ENCODE measurements around the gene ANKRD44.

Gene ANKRD44

DNA sequence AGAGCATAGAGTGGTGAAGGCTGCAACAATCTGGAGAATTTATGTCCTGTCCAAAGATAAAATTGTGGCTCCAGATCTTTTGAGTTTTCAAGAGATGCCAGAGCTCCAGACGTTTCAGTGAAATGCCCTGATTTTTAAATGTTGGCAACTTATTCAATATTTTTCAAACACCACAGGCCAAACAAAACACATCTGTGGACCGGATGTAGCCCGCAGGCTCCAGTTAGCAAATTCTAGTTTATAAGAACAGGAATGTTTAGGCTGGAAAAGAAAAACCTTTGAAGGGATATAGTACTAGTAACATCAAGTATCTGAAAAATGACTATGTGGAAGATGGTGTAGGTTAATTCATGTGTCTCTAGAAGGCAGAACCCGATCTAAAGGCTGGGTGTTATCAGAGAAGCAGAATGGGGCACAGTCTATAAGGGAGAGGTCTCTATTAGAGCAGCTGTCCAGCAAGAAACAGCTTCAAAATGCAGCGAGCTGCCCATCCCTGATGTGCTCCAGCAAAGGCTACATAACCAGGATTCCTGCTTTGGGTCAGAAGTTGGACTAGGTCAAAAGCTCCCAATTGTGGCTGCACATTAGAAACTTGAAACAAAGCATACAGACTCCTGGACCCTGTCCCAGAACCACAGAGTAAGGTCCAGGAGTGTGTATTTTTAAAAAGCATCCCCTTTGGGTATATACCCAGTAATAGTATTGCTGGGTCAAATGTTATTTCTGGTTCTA lies 105.9 kb downstream of the ANKRD44 start:
- DNase-seq, result no peak

DNA sequence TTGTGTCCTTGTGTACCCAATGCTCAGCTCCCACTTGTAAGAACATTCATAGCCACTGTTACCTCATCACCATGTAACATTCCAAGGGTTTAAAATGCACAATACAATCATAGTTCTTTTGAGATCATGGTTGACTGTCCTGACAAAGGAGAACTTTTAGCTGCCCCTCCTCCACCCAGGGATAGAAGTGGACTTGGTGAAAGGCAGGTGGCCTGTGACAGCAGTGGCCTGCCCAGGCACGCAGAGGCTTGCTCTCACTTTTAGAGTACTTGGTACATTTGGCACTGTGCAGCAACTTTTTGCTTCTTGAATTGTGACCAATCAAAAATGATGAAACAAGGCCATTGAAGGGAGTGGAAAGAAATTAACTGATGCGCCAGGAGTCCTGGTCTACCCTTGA lies 108.7 kb downstream of the ANKRD44 start:
- no peak for DNase-seq

DNA sequence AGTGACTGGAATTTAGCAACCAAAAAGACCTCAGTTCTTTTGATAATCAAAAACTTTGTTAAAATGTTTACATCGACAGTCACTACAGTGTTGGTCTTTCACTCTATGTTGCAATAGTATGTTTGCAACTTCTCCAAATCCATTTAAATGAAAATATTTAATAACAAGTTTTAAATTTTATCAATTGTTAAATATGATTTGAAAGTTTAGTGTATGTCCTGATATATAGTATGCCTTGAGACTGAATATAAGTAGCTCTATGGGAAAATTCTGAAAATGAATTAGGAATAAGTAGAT lies 109.9 kb downstream of the ANKRD44 start:
- no peak for DNase-seq

DNA sequence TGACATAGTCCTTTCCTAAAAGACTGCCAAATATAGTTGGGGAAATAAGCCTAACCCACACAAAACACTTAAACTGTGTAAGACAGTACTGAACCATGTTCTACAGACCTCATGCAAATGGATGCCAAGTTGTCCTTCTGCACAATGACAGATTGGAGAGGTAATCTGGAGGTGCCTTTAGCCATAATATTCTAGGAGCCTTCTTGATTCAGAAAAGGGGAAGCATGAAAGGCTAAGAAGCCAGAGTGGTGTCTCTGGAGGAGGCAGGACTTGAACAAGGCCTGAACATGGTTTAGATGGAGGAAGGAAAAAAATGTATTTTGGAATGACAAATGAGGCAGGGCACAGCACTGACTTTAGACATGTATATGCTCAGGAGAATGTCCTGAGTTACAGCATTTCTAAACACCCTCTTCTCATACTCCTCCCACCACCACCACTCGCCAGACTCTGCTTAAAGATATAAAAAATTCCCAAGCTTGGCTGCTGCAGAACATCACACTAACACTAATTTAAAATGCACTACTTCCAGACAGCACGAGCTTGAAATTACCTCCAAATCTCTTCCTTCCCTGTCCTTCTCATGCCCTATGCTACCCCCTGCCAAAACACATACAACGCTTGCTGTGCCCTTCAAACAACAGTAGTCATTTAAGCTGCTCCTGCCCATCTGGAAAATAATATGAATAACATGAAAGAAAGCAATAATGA lies 110.4 kb downstream of the ANKRD44 start:
- DNase-seq, result no peak

DNA sequence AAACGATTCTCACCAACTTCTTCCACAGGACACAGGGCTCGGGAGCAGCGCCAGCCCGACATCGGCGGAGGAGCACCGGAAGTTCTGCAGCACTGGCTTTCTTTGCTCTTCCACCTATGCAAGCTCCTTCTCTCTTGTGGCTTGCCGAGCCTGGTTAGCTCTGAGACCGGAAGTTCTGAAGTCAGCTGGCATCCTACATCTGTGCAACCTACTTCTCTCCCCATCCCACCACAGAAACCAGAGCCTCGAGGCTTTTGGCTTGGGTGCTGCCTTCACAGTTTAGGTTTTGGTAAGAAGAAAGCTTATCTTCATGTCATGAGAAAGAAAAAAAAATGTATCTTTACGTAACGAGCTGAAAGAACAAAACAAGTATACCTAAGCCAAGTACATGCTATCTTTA lies 111.7 kb downstream of the ANKRD44 start:
- DNase-seq, result peak; percentile 96

DNA sequence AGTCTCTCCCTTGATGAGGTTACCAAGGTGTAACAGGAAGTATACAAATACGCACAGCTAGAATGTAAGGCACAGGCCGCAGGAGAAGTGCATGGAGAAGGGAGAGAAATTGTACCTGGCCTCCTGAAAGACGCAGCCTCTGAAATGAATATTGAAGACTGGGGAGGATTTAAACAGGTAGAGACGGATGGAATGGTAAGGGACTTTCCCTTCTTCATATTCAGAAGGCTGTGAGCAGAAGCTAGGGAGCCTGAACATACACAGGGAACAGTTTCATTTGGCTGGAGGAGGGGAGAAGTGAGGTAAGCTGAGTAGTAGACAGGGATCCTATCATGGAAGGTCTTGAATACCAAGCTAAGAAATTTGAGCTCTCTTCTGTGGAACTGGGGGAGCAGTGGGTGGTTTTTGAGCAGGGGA lies 112.7 kb downstream of the ANKRD44 start:
- peak; percentile 51 for DNase-seq

DNA sequence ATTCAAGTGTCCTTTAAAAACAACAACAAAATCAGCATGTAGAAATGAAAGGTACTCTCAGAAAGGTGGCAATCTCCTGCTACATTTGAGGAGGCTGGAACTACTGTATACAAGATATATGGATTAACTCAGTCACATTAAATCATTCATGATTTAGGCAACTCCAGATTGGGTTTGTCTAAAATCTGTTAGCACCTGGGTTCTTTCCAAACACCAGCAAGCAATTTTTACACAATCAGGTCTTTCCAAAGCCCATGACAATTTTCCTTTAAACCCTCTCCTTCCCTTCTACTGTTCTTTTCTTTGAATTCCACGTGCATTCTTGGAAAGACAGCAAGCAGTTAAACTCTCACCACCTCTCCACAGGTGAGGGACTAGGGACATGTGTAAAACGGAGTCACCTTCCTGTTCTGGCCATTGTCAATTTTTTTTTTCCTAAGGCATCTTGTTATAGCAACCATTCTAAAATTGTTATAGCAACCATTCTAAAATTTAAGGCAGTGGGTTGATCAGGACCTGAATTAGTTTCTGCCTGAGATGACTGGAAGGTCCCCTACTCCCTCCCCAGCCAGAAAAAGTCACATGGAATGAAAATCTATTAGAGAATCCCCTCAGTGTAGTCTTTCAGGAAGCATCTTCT lies 113.9 kb downstream of the ANKRD44 start:
- DNase-seq, result peak; percentile 60

DNA sequence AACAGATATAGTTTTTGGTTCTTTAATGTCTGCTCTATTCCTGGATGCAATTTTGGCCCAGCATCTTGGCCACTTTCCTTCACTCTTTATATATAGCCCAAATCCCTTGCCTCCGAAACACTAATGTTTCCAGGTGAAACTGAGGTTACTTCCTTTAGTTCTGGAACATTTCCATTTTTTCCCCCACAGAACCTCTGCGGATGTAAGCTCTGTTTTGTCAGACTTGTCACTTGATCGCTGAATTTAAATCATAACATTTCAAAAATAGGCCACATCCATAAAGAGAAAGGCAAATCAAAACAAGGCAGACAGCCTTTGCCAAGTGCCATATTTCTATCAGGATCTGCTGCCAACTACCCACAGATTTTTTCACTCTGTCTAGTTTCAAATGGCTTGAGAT lies 115.1 kb downstream of the ANKRD44 start:
- DNase-seq, result peak; percentile 19

DNA sequence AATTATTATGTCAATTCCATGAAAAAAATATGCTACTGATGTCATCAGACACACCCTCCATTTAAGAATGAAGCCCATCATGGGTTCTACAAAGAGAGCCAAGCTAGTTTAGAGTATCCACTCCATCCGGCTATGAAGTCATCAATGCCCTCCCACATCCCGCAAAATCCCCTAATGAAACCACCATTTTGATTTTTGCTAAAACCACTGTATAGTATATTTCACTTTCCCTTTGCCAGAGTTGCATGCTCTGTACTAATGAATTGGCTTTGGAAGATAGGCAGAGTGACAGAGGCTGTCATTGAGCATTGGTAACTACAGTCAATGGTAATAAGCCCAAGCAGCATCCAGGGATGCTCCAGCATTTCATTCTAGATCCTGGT lies 118.6 kb downstream of the ANKRD44 start:
- DNase-seq, result peak; percentile 90

DNA sequence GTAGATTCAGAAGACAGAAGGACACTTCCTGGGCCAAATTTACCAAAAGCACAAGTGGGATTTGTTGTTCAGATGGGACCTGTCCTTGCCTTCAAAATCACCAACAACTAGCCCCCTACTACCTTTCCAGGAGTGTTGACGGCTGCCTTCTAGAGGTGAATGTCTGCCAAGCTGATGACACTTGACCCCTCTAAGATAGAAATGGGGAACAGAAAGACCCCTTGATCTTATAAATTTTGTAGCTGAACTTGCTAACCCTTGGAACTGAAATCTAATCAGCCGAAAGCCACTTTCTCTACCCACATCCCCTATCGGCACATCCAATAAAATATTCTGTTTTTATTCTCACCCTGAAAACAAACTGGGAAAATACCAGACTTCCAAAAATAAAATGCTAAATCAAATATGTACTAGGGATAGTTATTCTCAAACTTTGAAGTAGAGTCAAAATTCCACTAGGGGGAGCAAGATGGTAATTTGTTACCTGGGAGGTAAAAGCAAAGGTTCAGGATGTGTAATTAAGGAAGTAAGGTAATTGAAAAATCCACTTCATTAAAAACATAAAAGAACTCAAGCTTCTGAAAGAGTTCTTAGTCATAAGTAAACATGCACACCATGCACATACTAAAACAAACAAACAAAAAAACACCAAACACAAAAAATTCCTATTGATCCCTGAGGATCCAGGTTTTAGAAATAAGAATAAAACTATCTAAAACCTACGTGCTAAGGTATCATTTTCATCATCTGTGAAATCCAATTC lies 119.2 kb downstream of the ANKRD44 start:
- DNase-seq, result peak; percentile 84

DNA sequence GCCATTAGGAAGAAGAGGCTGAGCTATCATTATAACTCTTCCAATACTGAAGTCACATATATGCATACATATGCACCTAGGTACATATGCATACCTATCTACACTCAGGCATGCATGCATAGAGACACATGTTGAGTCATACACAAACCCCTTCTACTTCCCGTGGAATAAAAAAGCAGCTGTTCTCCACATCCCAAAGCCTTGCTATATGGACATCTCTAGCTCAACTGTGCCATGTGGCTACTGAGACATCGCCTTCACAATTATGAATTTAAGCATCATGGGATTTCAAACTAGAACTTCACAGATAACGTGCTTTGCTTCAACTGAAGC lies 120.5 kb downstream of the ANKRD44 start:
- no peak for DNase-seq

DNA sequence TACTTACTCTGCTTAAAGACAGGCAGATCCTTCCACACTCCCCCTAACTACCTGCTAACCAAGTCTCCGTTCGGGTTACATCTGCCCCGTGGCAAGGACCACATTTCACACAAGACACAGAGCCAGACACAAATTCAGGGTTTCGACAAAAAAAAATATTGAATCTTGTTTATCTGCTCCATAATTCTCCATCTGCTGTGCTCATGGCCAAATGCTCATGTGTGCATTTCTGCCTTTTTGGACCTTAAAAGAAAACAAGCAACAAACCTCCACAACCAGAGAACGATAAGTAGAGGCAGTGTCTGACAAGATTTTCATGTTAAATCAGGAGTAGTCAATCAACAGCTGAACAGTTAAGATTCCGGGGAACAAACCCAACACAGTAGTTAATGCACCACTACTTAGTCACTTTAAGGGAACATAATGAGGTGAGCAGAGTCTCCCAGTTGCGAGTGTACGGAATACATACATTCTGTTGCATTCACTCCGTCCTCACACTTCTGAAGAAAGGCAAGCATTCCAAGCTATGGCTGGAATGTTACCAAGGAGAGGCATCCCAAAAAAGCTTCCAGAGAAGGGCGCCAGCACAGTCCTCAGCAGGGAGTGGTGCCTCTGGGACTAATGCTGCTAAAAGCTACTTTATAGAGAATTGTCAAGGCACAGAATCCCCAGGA lies 121.0 kb downstream of the ANKRD44 start:
- DNase-seq, result no peak

DNA sequence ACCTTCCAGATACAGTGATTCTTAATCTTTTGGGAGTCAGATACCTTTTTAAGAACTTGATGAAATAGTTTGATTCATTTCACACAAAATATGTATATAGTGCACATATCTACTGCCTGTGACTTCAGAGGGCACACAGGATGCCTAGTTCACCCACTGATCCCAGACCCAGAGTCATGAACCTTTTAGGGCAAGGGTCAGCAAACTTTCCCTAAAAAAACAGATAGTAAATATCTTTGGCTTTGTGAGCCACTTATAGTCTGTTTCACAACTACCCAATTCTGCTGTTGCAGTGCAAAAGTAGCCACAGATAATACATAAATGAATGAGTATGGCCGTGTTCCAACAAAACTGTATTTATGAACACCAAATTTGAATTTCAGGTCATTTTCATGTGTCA lies 124.9 kb downstream of the ANKRD44 start:
- no peak for DNase-seq

DNA sequence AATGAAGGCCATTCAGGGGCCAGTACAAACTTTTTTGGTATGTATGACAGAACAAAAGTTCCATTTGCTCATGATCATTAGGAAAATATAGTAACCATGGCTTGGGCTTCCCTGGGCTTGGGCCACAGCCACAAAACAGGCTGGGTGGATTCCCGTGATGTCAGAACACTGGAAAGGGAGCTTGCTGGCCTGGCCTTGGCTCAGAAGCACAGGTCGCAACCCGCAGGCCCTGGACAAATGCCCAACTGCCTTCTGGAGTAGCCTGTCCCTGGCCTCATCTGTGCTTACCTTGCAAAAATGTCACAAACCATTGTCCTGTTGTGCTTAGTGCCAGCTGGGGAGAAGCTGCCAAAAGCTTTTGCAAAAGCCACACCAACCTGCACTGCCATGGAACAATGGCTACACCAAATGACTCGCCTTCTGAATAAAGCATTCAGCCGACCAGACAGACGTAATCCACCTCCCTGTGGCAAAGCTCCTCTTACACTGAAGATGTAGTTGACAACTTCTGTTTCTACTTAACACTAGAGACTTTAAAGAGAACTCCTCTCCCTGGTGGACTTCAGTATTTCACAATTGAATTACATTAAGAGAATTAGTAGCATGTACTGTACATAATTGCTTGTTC lies 125.5 kb downstream of the ANKRD44 start:
- no peak for DNase-seq

DNA sequence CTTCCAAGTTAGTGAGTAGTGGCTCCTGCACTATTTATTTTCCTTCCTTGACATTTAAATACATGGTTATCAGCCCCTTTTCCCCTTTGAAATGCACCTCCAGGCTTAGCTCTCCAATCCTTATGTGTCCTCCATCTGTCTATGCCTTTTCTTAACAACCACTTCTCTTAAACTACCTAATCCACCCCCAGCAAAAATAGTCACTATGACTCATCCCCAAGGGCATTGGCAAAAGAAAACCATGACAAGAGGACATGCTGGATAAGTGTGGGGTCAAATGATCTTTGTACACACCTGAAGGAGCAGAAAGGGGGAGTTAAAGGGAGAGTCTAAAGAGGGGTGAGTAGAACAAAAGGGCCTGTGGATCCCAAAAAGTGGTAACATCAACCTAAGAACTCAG lies 127.2 kb downstream of the ANKRD44 start:
- no peak for DNase-seq

DNA sequence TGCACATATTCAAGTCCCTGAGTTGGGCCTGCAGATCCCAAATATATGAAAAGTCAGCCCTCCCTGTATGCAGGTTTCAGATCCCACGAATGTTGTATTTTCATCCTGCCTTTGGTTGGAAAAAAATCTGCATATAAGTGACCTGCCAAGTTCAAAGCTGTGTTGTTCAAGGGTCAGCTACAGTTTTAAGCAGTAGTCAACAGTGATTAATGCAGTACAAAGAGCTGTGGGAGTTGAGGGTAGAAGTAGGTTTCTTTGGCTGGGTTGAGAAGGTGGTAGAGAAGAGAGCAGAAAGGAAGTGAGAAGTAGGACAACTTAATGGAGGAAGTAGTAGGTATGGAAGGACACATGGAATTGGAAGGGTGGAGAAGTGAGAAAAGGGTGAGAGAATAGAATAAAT lies 127.9 kb downstream of the ANKRD44 start:
- DNase-seq, result no peak

DNA sequence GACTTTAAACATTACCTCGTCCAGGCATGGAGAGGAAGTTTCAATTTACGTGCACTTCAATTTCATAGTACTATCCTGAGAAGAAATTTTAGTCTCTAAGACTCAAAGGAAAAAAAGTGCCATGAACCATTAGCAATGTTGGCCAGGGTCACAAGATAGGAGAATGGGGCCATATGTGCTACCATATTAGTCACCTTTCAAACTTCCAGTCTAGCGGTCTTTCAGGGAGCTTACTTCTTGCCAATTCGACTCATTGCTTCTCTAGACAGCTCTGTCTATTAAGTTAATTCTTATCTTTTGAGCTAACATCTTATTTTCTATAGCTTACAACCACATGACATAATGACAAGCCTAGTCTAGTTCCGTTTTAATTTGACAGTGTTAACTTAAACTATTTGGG lies 129.1 kb downstream of the ANKRD44 start:
- no peak for DNase-seq

DNA sequence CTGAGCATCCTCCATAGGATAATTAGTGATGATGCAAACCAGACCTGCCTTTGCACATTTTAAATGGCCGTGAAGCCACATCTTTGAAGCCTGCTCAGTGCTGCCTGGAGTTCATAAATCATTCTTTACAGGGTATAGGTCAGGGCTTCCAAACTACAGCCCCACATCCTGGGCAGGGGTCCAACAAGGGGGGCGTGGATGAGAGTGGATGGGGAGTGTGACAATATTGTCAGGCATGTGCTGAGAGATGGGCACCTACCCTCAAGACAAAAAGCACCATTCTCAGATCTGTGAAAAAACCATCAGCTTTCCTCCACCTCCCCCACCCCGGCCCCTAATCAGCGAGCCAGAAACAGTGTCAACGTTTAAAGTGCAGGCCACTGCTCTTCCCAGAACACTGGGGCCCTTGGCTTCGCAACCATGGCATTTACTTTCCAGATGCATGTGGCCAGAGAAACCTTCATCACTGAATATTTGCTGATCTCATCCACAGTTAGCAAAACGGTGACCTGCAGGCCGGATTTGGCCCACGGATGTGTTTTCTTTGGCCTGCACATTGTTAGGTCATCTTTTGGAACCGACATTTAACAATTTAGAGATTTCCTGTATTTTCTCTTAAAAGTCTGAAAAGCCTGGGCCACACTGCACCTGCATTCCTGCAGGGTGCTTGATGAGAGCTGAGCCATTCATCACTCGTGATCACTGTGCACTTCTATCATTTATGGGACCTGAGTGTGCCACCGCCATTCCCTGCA lies 130.7 kb downstream of the ANKRD44 start:
- no peak for DNase-seq

DNA sequence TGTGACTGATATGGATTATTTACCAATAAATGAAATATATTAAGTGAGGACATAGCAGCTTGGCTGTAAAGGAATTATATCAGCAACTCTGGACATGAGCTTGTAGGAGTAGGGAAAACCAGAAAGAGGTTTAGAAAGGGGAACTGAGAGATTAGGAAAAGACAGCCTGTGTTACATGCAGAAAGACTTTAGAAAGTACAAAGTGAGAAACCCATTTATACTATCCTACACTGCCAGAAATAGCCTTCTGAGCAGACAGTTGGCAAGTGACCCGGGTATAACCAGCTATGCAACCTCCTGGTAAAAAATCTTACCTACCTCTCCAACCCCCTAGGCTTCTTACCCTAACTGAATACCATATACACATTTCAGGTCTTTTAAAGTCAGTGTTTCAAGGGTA lies 134.1 kb downstream of the ANKRD44 start:
- no peak for DNase-seq

DNA sequence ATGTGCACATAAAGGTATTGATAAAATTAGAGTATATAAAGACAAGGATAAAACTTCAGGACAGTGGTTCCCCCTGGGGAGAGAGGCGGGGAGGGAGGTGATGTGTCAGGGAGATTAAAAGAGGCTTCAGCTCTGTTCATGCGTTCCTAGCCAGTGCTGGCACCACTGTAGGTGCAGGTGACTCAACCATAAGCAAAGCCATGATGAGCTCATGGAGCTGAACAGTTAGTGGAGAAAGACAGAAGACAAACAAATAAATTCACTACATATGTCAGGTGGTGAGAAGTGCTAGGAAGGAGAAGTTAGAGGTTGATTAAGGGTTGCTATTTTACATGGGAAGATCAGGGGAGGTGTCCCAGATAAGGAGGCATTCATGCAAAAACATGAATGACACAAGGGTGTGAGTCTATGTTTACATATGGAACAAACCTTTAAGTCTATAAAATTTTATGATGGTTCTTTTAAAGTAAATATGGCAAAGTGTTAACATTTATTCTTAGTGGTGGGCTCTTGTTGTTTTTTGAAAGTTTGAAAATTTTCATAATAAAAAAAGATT lies 136.0 kb downstream of the ANKRD44 start:
- DNase-seq, result no peak

DNA sequence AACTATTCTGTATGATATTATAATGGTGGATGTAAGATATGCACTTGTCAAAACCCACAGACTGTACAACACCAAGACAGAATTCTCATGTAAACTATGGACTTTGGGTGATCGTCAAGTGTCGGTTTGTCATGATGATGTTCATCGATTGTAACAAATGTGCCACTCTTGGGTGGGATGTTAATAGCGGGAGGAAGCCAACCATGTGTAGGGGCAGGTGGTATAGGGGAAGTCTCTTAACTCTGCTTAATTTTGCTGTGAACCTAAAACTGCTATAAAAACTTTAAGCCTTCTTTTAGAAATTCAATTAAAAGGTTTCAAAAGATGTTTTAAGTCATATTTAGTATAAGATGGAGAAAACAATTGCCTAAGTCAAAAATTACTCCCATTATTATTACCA lies 139.0 kb downstream of the ANKRD44 start:
- DNase-seq, result no peak

DNA sequence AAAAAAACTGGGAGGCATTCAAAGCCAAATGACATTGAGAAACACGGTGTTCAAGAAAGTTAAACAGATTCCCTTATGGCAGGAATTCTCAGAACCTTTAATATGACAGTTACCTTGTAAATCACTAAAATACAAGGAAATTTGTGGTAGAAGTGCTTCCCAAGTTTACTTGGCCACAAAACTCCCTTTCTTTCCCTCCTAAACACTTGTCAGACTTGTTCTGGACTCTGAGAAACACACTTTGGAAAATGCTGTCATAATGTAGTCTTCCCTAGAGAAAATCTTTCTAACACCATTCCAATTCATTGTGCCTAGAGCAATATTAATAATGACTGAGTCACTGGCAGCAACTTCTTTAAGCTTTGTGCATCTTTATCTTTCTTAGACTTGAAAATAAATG lies 140.4 kb downstream of the ANKRD44 start:
- DNase-seq, result no peak
